GM10847 (cell line): ENCODE results near the gene SRD5A3.

Experiments used
- POLR2A ChIP-seq: IDR thresholded peaks from 2 replicates; pipeline ENCODE4 v1.6.1; 2011; ENCODE audit not compliant: insufficient read length; ENCODE audit errors: extremely low read depth

The SRD5A3 gene

GRCh38 chr4:55409468-55410171 is 63.6 kb downstream of the SRD5A3 start:
- no peak for TF ChIP-seq POLR2A

- no peak for TF ChIP-seq POLR2A
Observed at GRCh38 chr4:55410431-55410830, 64.4 kb downstream of the SRD5A3 start.

GRCh38 chr4:55411621-55412020 is 65.6 kb downstream of the SRD5A3 start:
- no peak for TF ChIP-seq POLR2A

- TF ChIP-seq POLR2A: no peak
Observed at GRCh38 chr4:55416176-55416575, 70.1 kb downstream of the SRD5A3 start.
